A673 (cell line): ENCODE data around the gene NEURL3. TPM values are rescaled to one million over a fixed set of nuclear protein-coding genes. Genes with fewer than 3 reads are reported as not detected.
A peak's percentile ranks its signal among the peaks of the same experiment; 100 is the strongest.

ENCODE experiments used
- BruUV-seq: library from RNA; stranded (reverse); fragments of 400-500 nt; replicated peaks from 2 replicates; lab custom pipeline; 2021; lab: Mats Ljungman, UMichigan
- CTCF ChIA-PET: fragments of 300-600 bp; sonication (Branson Sonifier 250); formaldehyde crosslinking; loops from one replicate; lab custom pipeline; 2022; ENCODE audit warnings: antibody characterized with exemption; lab: Charles Lee
- POLR2A ChIA-PET: fragments of 300-600 bp; sonication (Branson Sonifier 250); formaldehyde crosslinking; loops from one replicate; lab custom pipeline; 2022; ENCODE audit warnings: antibody characterized with exemption; ENCODE audit not compliant: low non-redundant PET; lab: Charles Lee
- DNase-seq: peaks from one replicate; pipeline ENCODE4 v3.0.0-alpha.2; 2015; ENCODE audit warnings: low spot score
- H3K27ac ChIP-seq: fragments of 200-600 bp; sonication (generic); 2 replicates; pipeline ENCODE4 v1.5.1; 2016; ENCODE audit warnings: mixed run types, low read depth, mild to moderate bottlenecking, mixed read lengths, antibody characterized with exemption, low read length; ENCODE audit not compliant: poor library complexity, severe bottlenecking
- H3K27me3 ChIP-seq: fragments of 200-600 bp; sonication (generic); replicated peaks from 2 replicates; pipeline ENCODE4 v1.6.1; 2017; ENCODE audit warnings: mixed run types, low read depth, mild to moderate bottlenecking, mixed read lengths, antibody characterized with exemption, low read length; ENCODE audit not compliant: insufficient read depth, poor library complexity
- H3K36me3 ChIP-seq: fragments of 200-600 bp; sonication (generic); 2 replicates; pipeline ENCODE4 v1.6.1; 2016; ENCODE audit warnings: mixed run types, mild to moderate bottlenecking, mixed read lengths, antibody characterized with exemption, low read length; ENCODE audit not compliant: insufficient read depth, poor library complexity, severe bottlenecking
- H3K4me1 ChIP-seq: fragments of 200-600 bp; sonication (generic); 2 replicates; pipeline ENCODE4 v1.6.1; 2017; ENCODE audit warnings: mixed run types, mild to moderate bottlenecking, mixed read lengths, antibody characterized with exemption, low read length; ENCODE audit not compliant: insufficient read depth, poor library complexity, severe bottlenecking
- H3K4me3 ChIP-seq: fragments of 200-600 bp; sonication (generic); 2 replicates; pipeline ENCODE4 v1.5.1; 2016; ENCODE audit warnings: low read depth, mixed run types, mild to moderate bottlenecking, mixed read lengths, low read length; ENCODE audit not compliant: poor library complexity, severe bottlenecking
- H3K9me3 ChIP-seq: fragments of 200-600 bp; sonication (generic); 2 replicates; pipeline ENCODE4 v1.6.1; 2016; ENCODE audit warnings: mixed run types, low read depth, mild to moderate bottlenecking, mixed read lengths, antibody characterized with exemption, low read length; ENCODE audit not compliant: poor library complexity, severe bottlenecking
- EZH2 ChIP-seq: fragments of 200-600 bp; sonication (generic); IDR thresholded peaks from 2 replicates; pipeline ENCODE4 v1.6.1; 2017; ENCODE audit warnings: borderline replicate concordance, low read depth, mild to moderate bottlenecking, mixed read lengths, antibody characterized with exemption, low read length; ENCODE audit not compliant: poor library complexity, severe bottlenecking
- intact Hi-C: fragments of 100-400 bp; cut with micrococcal nuclease; formaldehyde crosslinking; loops from one replicate; pipeline ENCODE4 v1.10.0; 2022; ENCODE audit not compliant: unreplicated experiment
- total RNA-seq: library from RNA; stranded (reverse); gene quantifications from 2 replicates; pipeline ENCODE4 v1.2.3, GENCODE V29; 2021
- TF ChIP-seq, protein P1 (sequence below): fragments of 300-800, 200-600 bp; sonication (generic); conservative IDR thresholded peaks from 2 replicates; pipeline ENCODE4 v1.5.1; 2017; ENCODE audit warnings: low read depth, mild to moderate bottlenecking, antibody characterized with exemption, low read length, moderate library complexity, mixed read lengths

The NEURL3 gene
- total RNA-seq, 1 experiment from 2014 or later, result not detected

DNA sequence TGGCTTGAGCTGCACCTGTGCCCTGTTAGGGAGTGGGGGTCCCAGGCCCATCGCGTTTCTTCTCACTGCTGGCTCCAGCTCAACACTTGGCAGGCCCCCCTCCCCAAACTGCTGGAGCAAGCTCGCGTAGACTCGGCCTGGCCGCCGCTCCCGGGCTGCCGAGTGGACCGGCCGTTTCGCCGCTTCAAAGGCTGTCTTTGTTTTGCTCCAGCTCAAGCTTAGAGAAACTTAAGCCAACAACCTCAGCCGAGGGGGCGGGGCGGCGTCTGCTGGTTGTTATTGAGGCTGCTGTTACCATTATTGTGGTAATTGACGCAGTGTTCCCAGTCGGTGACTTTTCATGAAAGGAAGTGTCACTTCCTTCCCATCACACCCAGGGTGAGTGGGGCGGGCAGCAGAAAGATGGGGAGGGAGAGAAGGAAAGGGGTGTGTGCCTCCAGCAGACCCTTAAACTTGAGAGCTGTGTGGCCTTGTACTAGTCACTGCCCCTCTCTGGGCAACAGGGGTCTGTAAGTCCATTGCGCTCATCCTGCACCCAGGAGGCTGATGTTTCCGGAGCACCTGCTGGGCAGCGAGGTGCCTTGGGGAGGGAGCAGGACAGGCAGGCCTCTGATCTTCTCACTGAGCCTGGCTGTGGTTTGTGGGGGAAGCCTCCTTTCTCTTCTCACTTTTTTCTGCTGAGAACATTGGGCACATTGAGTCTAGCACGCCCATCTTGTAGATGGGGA lies 33.5 kb upstream of the NEURL3 start:
- BruUV-seq, result no TSS peak
- no peaks in the 10 kb centered on the region for H3K36me3 ChIP-seq
- CTCF ChIA-PET, result no interaction called here
- H3K27ac ChIP-seq, result no peak overlapping the region
- H3K9me3 ChIP-seq, result no peaks in the 10 kb centered on the region
- DNase-seq, result peak; percentile 64
- POLR2A ChIA-PET, result interaction anchor here (0.7 kb wide), 1 partner anchor 124 kb away, joined by 3 read pairs; no protein-coding TSS in a partner anchor
- intact Hi-C loops, result no loop called here
- no peaks in the 10 kb centered on the region for H3K27me3 ChIP-seq
- H3K4me3 ChIP-seq, result no peak overlapping the region
- peaks cover 31% of the 10 kb centered on the region for H3K4me1 ChIP-seq
- no peak for TF ChIP-seq EZH2

DNA sequence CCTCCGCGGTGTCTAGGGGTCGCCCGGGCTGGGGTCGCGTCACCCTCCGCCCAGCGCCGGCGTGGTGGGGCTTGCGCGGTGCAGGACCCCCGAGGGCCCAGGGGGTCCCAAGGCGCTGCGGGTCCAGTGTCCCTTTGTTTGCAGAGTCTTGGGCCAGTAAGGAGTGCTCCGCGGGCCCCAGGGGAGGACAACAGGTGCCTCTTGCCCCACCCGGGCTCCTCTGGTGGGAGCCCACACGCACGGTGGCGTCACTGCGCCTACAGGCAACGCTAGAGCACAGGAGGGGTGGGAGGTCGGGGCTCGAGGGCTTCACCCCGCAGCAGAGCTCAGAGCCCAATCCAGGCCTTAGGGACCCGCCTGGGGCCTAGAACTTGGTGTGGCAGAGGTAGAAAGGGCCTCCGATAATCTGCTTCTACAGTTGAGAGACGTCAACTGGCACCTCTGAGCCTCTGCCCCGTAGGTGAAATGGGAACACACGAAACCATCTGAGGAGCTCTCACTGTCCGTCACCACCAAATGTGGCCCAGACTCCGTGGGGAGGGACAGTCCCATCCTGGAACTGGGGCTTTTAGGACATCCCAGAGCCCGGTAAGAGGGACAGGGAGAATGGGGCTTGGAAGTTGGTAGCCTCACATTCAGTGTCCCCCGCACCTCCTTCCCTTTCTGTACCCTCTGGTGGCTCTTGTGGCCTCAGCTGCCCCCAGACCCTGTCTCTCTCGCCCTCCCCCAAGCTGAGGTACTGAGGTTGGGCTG lies 32.8 kb upstream of the NEURL3 start:
- H3K9me3 ChIP-seq, result no peaks in the 10 kb centered on the region
- TF ChIP-seq EZH2, result no peak
- TF ChIP-seq, protein P1, sequence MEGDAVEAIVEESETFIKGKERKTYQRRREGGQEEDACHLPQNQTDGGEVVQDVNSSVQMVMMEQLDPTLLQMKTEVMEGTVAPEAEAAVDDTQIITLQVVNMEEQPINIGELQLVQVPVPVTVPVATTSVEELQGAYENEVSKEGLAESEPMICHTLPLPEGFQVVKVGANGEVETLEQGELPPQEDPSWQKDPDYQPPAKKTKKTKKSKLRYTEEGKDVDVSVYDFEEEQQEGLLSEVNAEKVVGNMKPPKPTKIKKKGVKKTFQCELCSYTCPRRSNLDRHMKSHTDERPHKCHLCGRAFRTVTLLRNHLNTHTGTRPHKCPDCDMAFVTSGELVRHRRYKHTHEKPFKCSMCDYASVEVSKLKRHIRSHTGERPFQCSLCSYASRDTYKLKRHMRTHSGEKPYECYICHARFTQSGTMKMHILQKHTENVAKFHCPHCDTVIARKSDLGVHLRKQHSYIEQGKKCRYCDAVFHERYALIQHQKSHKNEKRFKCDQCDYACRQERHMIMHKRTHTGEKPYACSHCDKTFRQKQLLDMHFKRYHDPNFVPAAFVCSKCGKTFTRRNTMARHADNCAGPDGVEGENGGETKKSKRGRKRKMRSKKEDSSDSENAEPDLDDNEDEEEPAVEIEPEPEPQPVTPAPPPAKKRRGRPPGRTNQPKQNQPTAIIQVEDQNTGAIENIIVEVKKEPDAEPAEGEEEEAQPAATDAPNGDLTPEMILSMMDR, result no peak
- intact Hi-C loops, result no loop called here
- no TSS peak for BruUV-seq
- H3K4me1 ChIP-seq, result peaks cover 38% of the 10 kb centered on the region
- no peaks in the 10 kb centered on the region for H3K36me3 ChIP-seq
- H3K27ac ChIP-seq, result no peak overlapping the region
- POLR2A ChIA-PET, result interaction anchor here (0.7 kb wide), 1 partner anchor 124 kb away, joined by 3 read pairs; no protein-coding TSS in a partner anchor
- no peak for DNase-seq
- no peaks in the 10 kb centered on the region for H3K27me3 ChIP-seq
- peak overlapping the region; percentile 72 for H3K4me3 ChIP-seq
- CTCF ChIA-PET, result no interaction called here

DNA sequence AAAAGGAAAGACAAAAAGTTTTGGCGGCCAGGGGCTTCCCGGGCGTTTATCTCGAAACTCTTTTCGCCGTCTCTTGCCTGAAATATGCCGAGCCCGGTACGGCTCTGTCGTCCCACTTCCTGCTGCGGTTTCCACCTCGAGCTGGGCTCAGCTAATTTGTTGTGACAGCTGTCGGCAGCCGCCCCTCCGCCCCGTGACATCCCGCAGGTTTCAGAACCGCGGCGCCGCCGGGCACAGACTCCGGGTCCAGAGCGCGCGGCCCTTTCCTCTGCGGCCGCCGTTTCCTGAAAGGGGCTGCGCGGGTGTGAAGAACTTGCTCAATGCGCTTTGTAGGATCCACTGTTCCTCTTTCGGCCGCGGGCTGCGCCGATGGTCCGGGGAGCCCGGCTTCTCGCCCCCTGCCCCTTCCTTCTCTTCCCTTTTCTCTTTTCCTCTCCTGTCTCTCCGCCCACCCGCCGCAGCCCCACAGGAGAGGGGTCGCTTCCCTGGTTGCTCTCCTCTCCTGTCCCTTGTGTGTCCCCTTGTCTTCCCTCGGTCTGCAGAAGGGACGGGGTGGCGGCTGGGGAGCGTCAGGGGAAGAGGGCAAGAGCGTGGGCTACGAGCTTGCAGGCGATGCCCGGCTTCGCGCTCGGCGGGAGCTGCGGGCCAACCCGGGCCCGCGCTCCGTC lies 32.0 kb upstream of the NEURL3 start:
- H3K9me3 ChIP-seq, result no peaks in the 10 kb centered on the region
- BruUV-seq, result TSS peak; percentile 29
- peak overlapping the region; percentile 68 for H3K27ac ChIP-seq
- no peaks in the 10 kb centered on the region for H3K36me3 ChIP-seq
- peaks cover 45% of the 10 kb centered on the region for H3K4me1 ChIP-seq
- peak overlapping the region; percentile 72 for H3K4me3 ChIP-seq
- intact Hi-C loops, result no loop called here
- H3K27me3 ChIP-seq, result no peaks in the 10 kb centered on the region
- ChIA-PET CTCF (interaction anchor here (0.6 to 0.7 kb wide), 2 partner anchors 192 to 223 kb away, joined by 3 to 7 read pairs; no protein-coding TSS in a partner anchor), POLR2A (no interaction called here)
- peak; percentile 60 for DNase-seq
- TF ChIP-seq EZH2, result no peak
- TF ChIP-seq, protein P1, result no peak
